Measurements from ENCODE around the gene ATRN.
"Not testable (repeated sequence)": the region's sequence is repeated elsewhere in the genome, so short reads cannot be mapped to it uniquely, and the experiment has no call there.

Gene ATRN

GRCh38 chr20:3470627-3471396, at the start of gene ATRN:
Gene ATRN, plus strand, starts transcription at chr20:3471018. Its CDS starts 90 bp downstream, at chr20:3471108.
- peak; percentile 95 for DNase-seq

GRCh38 chr20:3421985-3422384, 48.8 kb upstream of the ATRN start:
- DNase-seq: no peak

- DNase-seq: no peak
Measured at GRCh38 chr20:3423126-3423525, 47.7 kb upstream of the ATRN start.

- DNase-seq: not testable (repeated sequence)
Measured at GRCh38 chr20:3426766-3427165, 44.1 kb upstream of the ATRN start.

GRCh38 chr20:3430376-3431069, 40.3 kb upstream of the ATRN start:
- DNase-seq: no peak

- DNase-seq: no peak
Measured at GRCh38 chr20:3431109-3431508, 39.7 kb upstream of the ATRN start.

- DNase-seq: no peak
Measured at GRCh38 chr20:3432844-3433243, 38.0 kb upstream of the ATRN start.

GRCh38 chr20:3433744-3434143, 37.1 kb upstream of the ATRN start:
- no peak for DNase-seq

- DNase-seq: no peak
Measured at GRCh38 chr20:3434232-3434631, 36.6 kb upstream of the ATRN start.

- no peak for DNase-seq
Measured at GRCh38 chr20:3436864-3437574, 33.8 kb upstream of the ATRN start.

- no peak for DNase-seq
Measured at GRCh38 chr20:3446779-3447178, 24.0 kb upstream of the ATRN start.

GRCh38 chr20:3447321-3447720, 23.5 kb upstream of the ATRN start:
- DNase-seq: no peak

- no peak for DNase-seq
Measured at GRCh38 chr20:3449319-3449718, 21.5 kb upstream of the ATRN start.

- DNase-seq: no peak
Measured at GRCh38 chr20:3452136-3452535, 18.7 kb upstream of the ATRN start.

GRCh38 chr20:3452690-3453089, 18.1 kb upstream of the ATRN start:
- no peak for DNase-seq

- DNase-seq: no peak
Measured at GRCh38 chr20:3454831-3455230, 16.0 kb upstream of the ATRN start.

GRCh38 chr20:3456648-3457047, 14.2 kb upstream of the ATRN start:
- no peak for DNase-seq

- no peak for DNase-seq
Measured at GRCh38 chr20:3459881-3460307, 10.9 kb upstream of the ATRN start.

- peak; percentile 73 for DNase-seq
Measured at GRCh38 chr20:3461211-3461771, 9.5 kb upstream of the ATRN start.

- DNase-seq: no peak
Measured at GRCh38 chr20:3461911-3462677, 8.7 kb upstream of the ATRN start.

- no peak for DNase-seq
Measured at GRCh38 chr20:3464166-3464565, 6.7 kb upstream of the ATRN start.

- DNase-seq: no peak
Measured at GRCh38 chr20:3465301-3465700, 5.5 kb upstream of the ATRN start.

- no peak for DNase-seq
Measured at GRCh38 chr20:3470208-3470626, 601 bp upstream of the ATRN start.
